ENCODE measurements around the gene COL24A1.

COL24A1 gene

DNA sequence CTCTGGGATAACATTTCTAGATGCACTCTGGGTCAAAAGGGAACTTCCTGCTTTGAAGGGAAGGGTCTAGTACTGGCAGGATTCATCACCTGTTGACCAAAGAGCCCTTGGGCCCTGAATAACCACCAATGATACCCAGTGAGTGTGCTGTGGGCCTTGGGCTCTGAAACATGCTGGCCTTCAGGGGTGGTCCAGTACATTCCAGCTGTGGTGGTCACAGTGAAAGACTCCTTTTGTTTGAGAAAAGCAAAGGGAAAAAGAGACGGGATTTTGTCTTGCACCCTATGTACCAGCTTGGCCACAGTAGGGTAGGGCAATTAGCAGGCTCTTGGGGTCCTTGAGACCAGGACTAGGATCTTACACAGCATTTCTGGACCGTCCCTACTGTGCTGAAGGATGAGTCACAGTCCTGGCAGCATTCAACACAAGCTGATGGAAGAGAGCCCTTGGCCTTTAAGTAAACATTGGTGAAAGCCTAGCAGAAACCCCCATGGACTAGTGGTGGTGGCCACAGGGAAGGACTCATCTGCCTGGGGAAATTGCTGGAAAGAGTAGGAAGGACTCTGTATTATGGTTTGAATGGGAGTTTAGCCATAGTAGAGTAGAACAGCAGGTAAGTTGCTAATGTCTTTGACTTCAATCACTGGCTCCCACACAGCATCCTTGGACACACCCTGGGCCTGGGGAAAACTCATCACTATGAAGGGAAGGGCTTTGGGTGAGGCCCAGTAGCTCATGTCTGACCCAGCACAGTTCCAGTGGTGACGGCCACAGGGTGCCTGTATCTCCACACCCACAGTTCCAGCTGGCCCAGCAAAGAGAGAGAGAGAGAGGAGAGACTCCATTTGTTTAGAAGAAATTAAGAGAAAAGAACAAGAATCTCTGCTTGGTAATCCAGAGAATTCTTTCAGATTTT lies 87.5 kb downstream of the COL24A1 start:
- ChIA-PET CTCF (interaction anchor here (0.7 to 1.5 kb wide), 2 partner anchors 15 to 34 kb away, joined by 3 to 4 read pairs; no protein-coding TSS in a partner anchor), POLR2A (no interaction called here)
- WGBS (ENCODE audit: insufficient coverage): 86% methylated on average over 2 of the region's 3 CpGs
- Histone ChIP-seq H3K4me3 (ENCODE audit: control insufficient read depth in 1 of 7, extremely low read depth in 1 of 7, insufficient read depth in 4 of 7, low read depth in 2 of 7, low read length in 6 of 7) (no peak overlapping the region), H3K9me3 (ENCODE audit: control extremely low read depth in 1 of 5, control insufficient read depth in 4 of 5, insufficient read depth in 2 of 5, low read depth in 1 of 5, low read length in 4 of 5) (peaks cover 0 to 3% (median 0%) of the 10 kb centered on the region in 5 experiments), H3K36me3 (ENCODE audit: control insufficient read depth in 4 of 4, insufficient read depth in 4 of 4, low read length in 3 of 4) (no peaks in the 10 kb centered on the region), H3K27ac (ENCODE audit: insufficient read depth in 1 of 2, low read depth in 1 of 2, low read length in 2 of 2, poor library complexity in 1 of 2, severe bottlenecking in 2 of 2) (no peak overlapping the region), H3K27me3 (replicated peaks in 2 of 5; ENCODE audit: control insufficient read depth in 4 of 5, insufficient read depth in 5 of 5, low read length in 4 of 5) (no peaks in the 10 kb centered on the region), H3K4me1 (ENCODE audit: control extremely low read depth in 1 of 4, control insufficient read depth in 4 of 4, insufficient read depth in 4 of 4, low read length in 3 of 4) (no peaks in the 10 kb centered on the region)
- DNase-seq: no peak

DNA sequence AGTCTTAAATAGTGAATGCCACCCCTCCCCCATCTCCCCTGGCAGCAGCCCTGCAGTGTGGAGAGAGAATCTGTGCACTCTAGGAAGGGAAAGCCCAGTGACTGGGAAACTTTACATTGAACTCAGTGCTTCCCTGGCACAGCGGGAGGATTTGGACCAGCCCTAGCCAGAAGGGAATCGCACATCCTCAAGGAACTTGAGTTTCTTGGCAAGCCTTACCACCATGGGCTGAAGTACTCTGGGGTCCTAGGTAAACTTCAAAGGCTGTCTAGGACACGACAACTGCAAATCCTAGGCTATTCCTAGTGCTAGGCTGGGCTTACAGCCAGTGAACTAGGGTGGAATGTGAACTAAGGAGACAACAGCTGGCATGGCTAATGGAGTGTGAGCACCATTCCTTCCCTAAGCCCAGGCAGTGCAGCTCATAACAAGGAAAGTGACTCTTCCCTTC lies 88.3 kb downstream of the COL24A1 start:
- no peak for DNase-seq
- Histone ChIP-seq H3K9me3 (ENCODE audit: control extremely low read depth in 1 of 5, control insufficient read depth in 4 of 5, insufficient read depth in 2 of 5, low read depth in 1 of 5, low read length in 4 of 5) (peaks cover 0 to under 1% (median 0%) of the 10 kb centered on the region in 5 experiments), H3K4me1 (ENCODE audit: control extremely low read depth in 1 of 4, control insufficient read depth in 4 of 4, insufficient read depth in 4 of 4, low read length in 3 of 4) (no peaks in the 10 kb centered on the region), H3K36me3 (ENCODE audit: control insufficient read depth in 4 of 4, insufficient read depth in 4 of 4, low read length in 3 of 4) (no peaks in the 10 kb centered on the region), H3K27me3 (replicated peaks in 2 of 5; ENCODE audit: control insufficient read depth in 4 of 5, insufficient read depth in 5 of 5, low read length in 4 of 5) (no peaks in the 10 kb centered on the region), H3K4me3 (ENCODE audit: control insufficient read depth in 1 of 7, extremely low read depth in 1 of 7, insufficient read depth in 4 of 7, low read depth in 2 of 7, low read length in 6 of 7) (no peak overlapping the region), H3K27ac (ENCODE audit: insufficient read depth in 1 of 2, low read depth in 1 of 2, low read length in 2 of 2, poor library complexity in 1 of 2, severe bottlenecking in 2 of 2) (no peak overlapping the region)
- ChIA-PET POLR2A (no interaction called here), CTCF (interaction anchor here (1.5 kb wide), 1 partner anchor 16 kb away, joined by 4 read pairs; no protein-coding TSS in a partner anchor)
- 100% methylated on average over 3 of the region's 3 CpGs for WGBS (ENCODE audit: insufficient coverage)

DNA sequence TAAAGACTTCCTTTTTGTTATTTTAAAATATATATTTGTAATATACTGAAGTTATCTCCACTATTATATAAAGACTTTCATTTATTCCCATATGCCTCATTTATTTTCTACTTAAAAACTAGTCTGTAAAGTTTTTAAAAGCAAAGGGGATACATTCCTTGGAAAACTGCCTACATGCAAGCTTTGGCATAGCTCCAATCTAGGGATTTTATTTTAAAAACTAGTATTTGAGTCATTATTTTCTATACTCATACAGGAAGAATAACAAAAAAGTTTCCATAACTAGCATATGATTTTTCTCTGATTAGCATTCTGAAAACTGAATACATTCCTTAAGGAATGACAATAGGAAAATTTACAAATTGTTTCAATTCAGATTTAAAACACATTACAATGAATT lies 88.9 kb downstream of the COL24A1 start:
- no peak for DNase-seq
- no peaks in the 10 kb centered on the region for H3K27me3 ChIP-seq (replicated peaks in 2 of 5; ENCODE audit: control insufficient read depth in 4 of 5, insufficient read depth in 5 of 5, low read length in 4 of 5)
- POLR2A ChIA-PET: no interaction called here
- H3K4me3 ChIP-seq (ENCODE audit: control insufficient read depth in 1 of 7, extremely low read depth in 1 of 7, insufficient read depth in 4 of 7, low read depth in 2 of 7, low read length in 6 of 7): no peak overlapping the region
- H3K4me1 ChIP-seq (ENCODE audit: control extremely low read depth in 1 of 4, control insufficient read depth in 4 of 4, insufficient read depth in 4 of 4, low read length in 3 of 4): peaks cover 0 to 2% (median 0%) of the 10 kb centered on the region in 4 experiments
- no peak overlapping the region for H3K27ac ChIP-seq (ENCODE audit: insufficient read depth in 1 of 2, low read depth in 1 of 2, low read length in 2 of 2, poor library complexity in 1 of 2, severe bottlenecking in 2 of 2)
- no peaks in the 10 kb centered on the region for H3K36me3 ChIP-seq (ENCODE audit: control insufficient read depth in 4 of 4, insufficient read depth in 4 of 4, low read length in 3 of 4)
- H3K9me3 ChIP-seq (ENCODE audit: control extremely low read depth in 1 of 5, control insufficient read depth in 4 of 5, insufficient read depth in 2 of 5, low read depth in 1 of 5, low read length in 4 of 5): no peaks in the 10 kb centered on the region
- CTCF ChIA-PET: no interaction called here

GRCh38 chr1:86064899-86065298 lies 91.7 kb downstream of the COL24A1 start:
- no peak for DNase-seq
- H3K36me3 ChIP-seq (ENCODE audit: control insufficient read depth in 4 of 4, insufficient read depth in 4 of 4, low read length in 3 of 4): no peaks in the 10 kb centered on the region
- peaks cover 0 to 9% (median 0%) of the 10 kb centered on the region in 4 experiments for H3K4me1 ChIP-seq (ENCODE audit: control extremely low read depth in 1 of 4, control insufficient read depth in 4 of 4, insufficient read depth in 4 of 4, low read length in 3 of 4)
- ChIA-PET CTCF (no interaction called here), POLR2A (no interaction called here)
- no peak overlapping the region for H3K4me3 ChIP-seq (ENCODE audit: control insufficient read depth in 1 of 7, extremely low read depth in 1 of 7, insufficient read depth in 4 of 7, low read depth in 2 of 7, low read length in 6 of 7)
- H3K27me3 ChIP-seq (replicated peaks in 2 of 5; ENCODE audit: control insufficient read depth in 4 of 5, insufficient read depth in 5 of 5, low read length in 4 of 5): no peaks in the 10 kb centered on the region
- no peak overlapping the region for H3K27ac ChIP-seq (ENCODE audit: insufficient read depth in 1 of 2, low read depth in 1 of 2, low read length in 2 of 2, poor library complexity in 1 of 2, severe bottlenecking in 2 of 2)
- no peaks in the 10 kb centered on the region for H3K9me3 ChIP-seq (ENCODE audit: control extremely low read depth in 1 of 5, control insufficient read depth in 4 of 5, insufficient read depth in 2 of 5, low read depth in 1 of 5, low read length in 4 of 5)
- WGBS (ENCODE audit: insufficient coverage): 100% methylated on average over 1 of the region's 1 CpG

GRCh38 chr1:86063721-86064120 lies 92.9 kb downstream of the COL24A1 start:
- DNase-seq: no peak
- no peaks in the 10 kb centered on the region for H3K9me3 ChIP-seq (ENCODE audit: control extremely low read depth in 1 of 5, control insufficient read depth in 4 of 5, insufficient read depth in 2 of 5, low read depth in 1 of 5, low read length in 4 of 5)
- H3K36me3 ChIP-seq (ENCODE audit: control insufficient read depth in 4 of 4, insufficient read depth in 4 of 4, low read length in 3 of 4): no peaks in the 10 kb centered on the region
- no peaks in the 10 kb centered on the region for H3K27me3 ChIP-seq (replicated peaks in 2 of 5; ENCODE audit: control insufficient read depth in 4 of 5, insufficient read depth in 5 of 5, low read length in 4 of 5)
- CTCF ChIA-PET: interaction anchor here (0.8 kb wide), 1 partner anchor 12 kb away, joined by 3 read pairs; no protein-coding TSS in a partner anchor
- POLR2A ChIA-PET: no interaction called here
- WGBS (ENCODE audit: insufficient coverage): no CpG with 5 or more reads among the region's 1 CpG
- no peak overlapping the region for H3K27ac ChIP-seq (ENCODE audit: insufficient read depth in 1 of 2, low read depth in 1 of 2, low read length in 2 of 2, poor library complexity in 1 of 2, severe bottlenecking in 2 of 2)
- no peak overlapping the region for H3K4me3 ChIP-seq (ENCODE audit: control insufficient read depth in 1 of 7, extremely low read depth in 1 of 7, insufficient read depth in 4 of 7, low read depth in 2 of 7, low read length in 6 of 7)
- H3K4me1 ChIP-seq (ENCODE audit: control extremely low read depth in 1 of 4, control insufficient read depth in 4 of 4, insufficient read depth in 4 of 4, low read length in 3 of 4): peaks cover 0 to 9% (median 0%) of the 10 kb centered on the region in 4 experiments

DNA sequence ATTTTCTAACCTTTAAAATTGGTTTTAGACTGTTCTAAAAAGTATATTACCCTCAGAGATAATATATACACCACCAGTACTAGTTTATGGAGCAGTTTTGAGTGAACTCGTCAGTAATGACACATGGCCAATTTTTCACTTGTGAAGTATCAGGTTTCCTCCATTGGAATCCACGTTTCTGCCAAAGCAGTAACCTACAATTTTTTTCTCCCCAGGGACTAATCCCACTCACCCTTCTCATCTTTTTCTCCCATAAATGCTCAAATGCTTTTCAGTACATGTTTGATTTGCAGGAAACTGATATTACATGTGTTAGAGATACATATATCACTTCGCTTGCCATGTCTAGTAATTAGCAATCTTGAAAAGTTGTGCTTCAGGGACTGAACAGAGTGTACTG lies 94.1 kb downstream of the COL24A1 start:
- 70% methylated on average over 3 of the region's 3 CpGs for WGBS (ENCODE audit: insufficient coverage)
- ChIA-PET POLR2A (interaction anchor here (0.6 kb wide), 1 partner anchor 25 kb away, joined by 3 read pairs; no protein-coding TSS in a partner anchor), CTCF (interaction anchor here (0.7 kb wide), 1 partner anchor 14 kb away, joined by 3 read pairs; no protein-coding TSS in a partner anchor)
- DNase-seq: no peak
- H3K27ac ChIP-seq (ENCODE audit: insufficient read depth in 1 of 2, low read depth in 1 of 2, low read length in 2 of 2, poor library complexity in 1 of 2, severe bottlenecking in 2 of 2): peak overlapping the region in 1 of 2 experiments; percentile 65
- H3K4me3 ChIP-seq (ENCODE audit: control insufficient read depth in 1 of 7, extremely low read depth in 1 of 7, insufficient read depth in 4 of 7, low read depth in 2 of 7, low read length in 6 of 7): no peak overlapping the region
- no peaks in the 10 kb centered on the region for H3K27me3 ChIP-seq (replicated peaks in 2 of 5; ENCODE audit: control insufficient read depth in 4 of 5, insufficient read depth in 5 of 5, low read length in 4 of 5)
- no peaks in the 10 kb centered on the region for H3K9me3 ChIP-seq (ENCODE audit: control extremely low read depth in 1 of 5, control insufficient read depth in 4 of 5, insufficient read depth in 2 of 5, low read depth in 1 of 5, low read length in 4 of 5)
- H3K36me3 ChIP-seq (ENCODE audit: control insufficient read depth in 4 of 4, insufficient read depth in 4 of 4, low read length in 3 of 4): no peaks in the 10 kb centered on the region
- peaks cover 0 to 9% (median 0%) of the 10 kb centered on the region in 4 experiments for H3K4me1 ChIP-seq (ENCODE audit: control extremely low read depth in 1 of 4, control insufficient read depth in 4 of 4, insufficient read depth in 4 of 4, low read length in 3 of 4)

DNA sequence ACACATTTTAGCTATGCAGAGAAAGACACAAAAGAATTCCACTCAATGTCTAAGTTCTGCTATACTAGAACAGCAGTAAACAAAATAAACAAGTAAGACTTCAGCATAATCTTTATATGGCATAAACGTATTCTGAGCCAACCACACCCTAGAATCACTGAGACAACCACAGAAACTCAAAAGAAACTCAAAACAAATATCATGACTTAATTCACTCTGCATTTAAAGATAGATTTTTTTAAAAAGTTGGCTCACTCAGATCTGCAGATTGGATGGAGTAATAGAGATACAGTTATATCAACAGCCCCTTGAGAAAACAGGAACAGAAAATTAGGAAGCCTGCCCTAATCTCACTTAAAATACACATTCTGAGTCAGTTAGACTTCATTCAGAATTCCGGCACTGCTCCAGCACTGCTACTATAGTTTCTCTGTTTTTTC lies 95.0 kb downstream of the COL24A1 start:
- peaks cover 0 to 9% (median 0%) of the 10 kb centered on the region in 4 experiments for H3K4me1 ChIP-seq (ENCODE audit: control extremely low read depth in 1 of 4, control insufficient read depth in 4 of 4, insufficient read depth in 4 of 4, low read length in 3 of 4)
- CTCF ChIA-PET: interaction anchor here (0.7 kb wide), 1 partner anchor 15 kb away, joined by 3 read pairs; no protein-coding TSS in a partner anchor
- POLR2A ChIA-PET: interaction anchor here (0.6 kb wide), 1 partner anchor 24 kb away, joined by 3 read pairs; no protein-coding TSS in a partner anchor
- H3K36me3 ChIP-seq (ENCODE audit: control insufficient read depth in 4 of 4, insufficient read depth in 4 of 4, low read length in 3 of 4): no peaks in the 10 kb centered on the region
- no CpG with 5 or more reads among the region's 2 CpGs for WGBS (ENCODE audit: insufficient coverage)
- no peaks in the 10 kb centered on the region for H3K27me3 ChIP-seq (replicated peaks in 2 of 5; ENCODE audit: control insufficient read depth in 4 of 5, insufficient read depth in 5 of 5, low read length in 4 of 5)
- H3K9me3 ChIP-seq (ENCODE audit: control extremely low read depth in 1 of 5, control insufficient read depth in 4 of 5, insufficient read depth in 2 of 5, low read depth in 1 of 5, low read length in 4 of 5): no peaks in the 10 kb centered on the region
- no peak overlapping the region for H3K4me3 ChIP-seq (ENCODE audit: control insufficient read depth in 1 of 7, extremely low read depth in 1 of 7, insufficient read depth in 4 of 7, low read depth in 2 of 7, low read length in 6 of 7)
- peak; percentile 33 to 81 (median 72) for DNase-seq
- H3K27ac ChIP-seq (ENCODE audit: insufficient read depth in 1 of 2, low read depth in 1 of 2, low read length in 2 of 2, poor library complexity in 1 of 2, severe bottlenecking in 2 of 2): peak overlapping the region; percentile 54 to 65

Data from common myeloid progenitor, CD34-positive (primary cell).